Stimulated activated CD8-positive, alpha-beta memory T cell treated with anti-CD3 and anti-CD28 coated beads, Interleukin-12 subunit alpha, Interleukin-12 subunit beta, amount 100 ng/mL, for 24 hours (primary cell): ENCODE measurements around the gene EPB41L2.
"Not testable (repeated sequence)": the region's sequence is repeated elsewhere in the genome, so short reads cannot be mapped to it uniquely, and the experiment has no call there.

Source experiments
- DNase-seq: peaks from one replicate; pipeline ENCODE4 v3.0.0-alpha.2; 2020; ENCODE audit errors: extremely low read depth

EPB41L2 gene

DNA sequence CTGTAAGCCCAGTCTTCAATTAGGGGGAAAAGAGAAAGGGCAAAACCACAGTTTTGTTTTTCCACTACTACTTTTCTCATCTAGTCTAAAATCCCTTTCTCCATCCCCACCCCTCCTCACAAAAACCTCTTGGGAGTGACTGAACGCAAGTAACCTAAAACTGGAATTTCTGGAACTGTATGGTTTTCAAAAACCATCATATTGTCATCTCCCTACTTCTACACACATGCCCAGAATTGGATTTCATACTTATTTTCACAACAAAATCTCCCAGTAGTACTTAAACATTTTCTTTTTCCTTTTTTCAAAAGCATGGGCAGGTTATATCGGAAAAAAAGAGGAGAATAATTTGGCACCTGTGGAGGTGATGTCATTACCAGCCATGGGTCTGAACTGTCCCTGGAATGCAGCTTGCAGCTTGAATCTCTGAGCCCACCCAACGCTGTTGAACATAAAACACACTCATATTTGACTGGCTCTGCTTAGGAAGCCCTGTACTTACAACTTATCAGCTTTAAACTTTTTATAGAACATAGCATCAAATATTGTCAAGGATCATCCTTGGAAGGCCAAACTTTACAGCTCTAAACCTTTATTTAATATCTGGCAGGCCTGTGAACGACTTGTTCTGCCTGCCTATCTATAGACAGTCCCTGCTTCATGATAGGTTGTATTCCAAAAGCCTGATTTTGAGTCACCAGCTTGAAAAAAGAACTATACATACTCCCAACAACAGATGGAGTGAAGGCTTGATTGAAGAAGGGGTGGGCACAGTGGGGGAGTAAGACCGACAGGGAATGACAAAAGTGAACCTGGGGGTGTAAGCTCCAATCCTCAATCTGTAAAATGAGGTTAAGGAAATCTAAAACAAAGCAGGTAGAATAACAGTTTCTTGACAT, 59.3 kb downstream of the EPB41L2 start:
- DNase-seq: no peak

DNA sequence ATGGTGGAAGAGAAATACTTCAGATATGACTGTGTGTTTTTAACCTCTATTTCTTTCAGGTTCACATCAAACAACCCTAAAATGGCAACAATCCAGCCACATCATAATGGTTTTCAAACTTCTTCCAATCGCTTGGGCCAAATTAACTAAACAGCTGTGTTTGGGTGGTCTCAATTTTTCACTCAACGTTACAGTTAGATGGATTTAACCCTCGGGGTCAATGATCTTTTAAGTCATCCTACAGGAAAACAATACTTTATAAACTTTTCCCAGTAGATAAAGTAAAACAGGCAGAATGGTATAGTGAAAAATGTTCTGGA, 60.4 kb downstream of the EPB41L2 start:
- DNase-seq: no peak

DNA sequence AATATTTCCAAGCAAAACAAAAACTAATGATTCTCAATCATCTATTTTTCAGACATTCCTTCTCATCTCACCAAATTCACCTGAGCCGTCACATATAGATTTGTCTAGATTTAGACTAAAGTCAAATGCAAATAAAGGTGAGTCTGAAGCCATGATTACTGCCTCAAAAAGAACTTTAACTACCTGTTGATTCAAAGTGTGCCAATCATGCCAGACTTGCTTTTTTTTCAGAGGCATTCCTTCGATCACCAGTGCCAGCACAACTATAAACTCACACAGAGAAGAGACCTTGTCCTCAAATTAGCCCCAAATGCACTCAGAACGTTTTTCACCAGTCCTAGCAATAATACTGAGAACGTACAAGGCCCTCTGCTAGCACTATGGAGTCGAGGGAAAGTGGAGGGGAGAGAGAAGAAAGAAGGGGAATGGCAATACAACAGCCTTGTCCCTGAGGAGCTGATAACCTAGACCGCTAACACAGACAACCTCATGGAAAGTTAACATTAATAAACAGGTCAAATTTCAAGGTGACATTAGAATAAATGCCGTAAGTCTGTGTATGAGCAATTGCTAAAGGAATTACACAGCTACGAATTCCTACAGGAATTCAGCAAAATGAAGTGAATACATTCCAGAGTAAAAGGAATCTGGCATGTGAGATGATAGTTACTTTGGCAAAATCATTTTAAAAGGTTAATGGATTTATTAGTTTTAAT, 60.9 kb downstream of the EPB41L2 start:
- DNase-seq: no peak

DNA sequence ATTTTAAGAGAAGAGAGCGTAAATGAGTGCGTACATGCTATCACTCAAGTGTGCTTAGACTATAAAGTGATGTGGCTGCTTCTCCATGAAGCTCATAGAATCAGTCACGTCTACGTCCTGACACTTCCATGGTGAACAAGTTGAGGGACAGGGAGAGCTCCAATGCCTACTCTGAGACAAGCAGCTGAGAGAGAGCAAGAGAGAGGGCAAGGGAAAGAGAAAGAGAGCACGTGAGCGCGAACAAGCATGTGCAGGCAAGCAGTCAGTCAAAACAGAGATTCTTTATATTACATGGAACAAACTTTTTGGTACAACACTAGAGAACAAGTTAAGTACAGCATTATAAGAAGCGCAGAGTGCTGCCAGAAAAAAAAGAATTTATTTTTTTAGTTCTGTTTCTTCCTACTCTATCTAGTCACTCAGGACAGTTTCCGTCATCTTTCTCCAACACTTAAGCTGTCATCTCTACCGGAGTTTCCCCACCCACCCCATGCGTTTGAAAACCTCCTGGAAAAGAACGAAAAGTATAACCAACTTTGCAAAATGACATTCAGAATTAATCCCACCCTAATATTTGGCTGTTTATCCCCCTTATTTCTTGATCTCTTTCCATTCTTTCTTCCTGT, 61.8 kb downstream of the EPB41L2 start:
- DNase-seq: no peak

DNA sequence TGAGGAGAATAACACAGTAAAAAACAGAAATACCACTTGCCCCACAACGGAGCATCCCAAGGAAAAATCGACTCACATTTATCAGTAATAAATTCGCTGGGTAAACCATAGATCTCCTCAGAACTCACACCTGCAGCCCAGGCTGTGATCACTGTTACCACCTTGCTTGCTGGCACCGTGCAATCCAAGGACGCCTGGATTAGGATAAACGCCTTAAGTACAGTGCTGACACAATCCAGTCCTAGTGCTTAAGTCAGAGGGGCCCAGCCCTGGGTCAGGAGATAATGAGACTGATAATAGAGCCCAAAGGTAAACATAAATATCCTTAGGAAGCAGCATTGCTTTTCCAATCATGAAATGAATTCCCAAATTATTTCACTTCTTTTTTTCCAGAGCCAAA, 62.5 kb downstream of the EPB41L2 start:
- DNase-seq: no peak

DNA sequence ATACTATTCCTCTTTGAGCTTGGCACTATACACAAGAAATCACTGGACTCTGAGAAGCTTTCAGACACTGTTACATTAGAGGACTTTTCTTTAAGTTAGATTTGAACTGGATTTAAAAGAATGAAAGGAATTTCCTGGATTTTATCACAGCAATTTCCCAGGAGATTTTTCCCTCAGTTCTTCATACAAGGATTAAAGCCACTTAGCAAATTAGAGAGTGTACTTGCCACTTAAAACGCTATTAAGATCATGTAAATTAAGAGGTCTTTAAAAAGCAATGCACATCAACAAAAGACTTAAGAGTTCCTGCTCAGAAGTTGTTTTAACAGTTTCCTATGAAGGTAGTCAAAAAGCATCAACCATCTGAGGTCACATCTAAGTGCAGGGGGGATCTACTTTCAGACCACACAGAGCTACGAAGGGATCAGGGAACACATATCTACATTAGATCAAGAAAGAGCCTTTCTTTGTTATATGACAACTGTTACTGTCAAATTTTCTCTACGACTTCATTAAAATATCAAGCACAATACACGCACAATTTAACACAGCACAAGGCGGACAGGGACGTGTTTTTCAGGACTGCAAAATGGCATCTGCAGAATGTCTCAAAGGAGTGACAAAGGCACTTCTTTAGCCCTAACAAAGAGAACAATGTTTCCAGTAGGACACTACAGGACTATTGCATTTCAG, 65.8 kb downstream of the EPB41L2 start:
- no peak for DNase-seq

DNA sequence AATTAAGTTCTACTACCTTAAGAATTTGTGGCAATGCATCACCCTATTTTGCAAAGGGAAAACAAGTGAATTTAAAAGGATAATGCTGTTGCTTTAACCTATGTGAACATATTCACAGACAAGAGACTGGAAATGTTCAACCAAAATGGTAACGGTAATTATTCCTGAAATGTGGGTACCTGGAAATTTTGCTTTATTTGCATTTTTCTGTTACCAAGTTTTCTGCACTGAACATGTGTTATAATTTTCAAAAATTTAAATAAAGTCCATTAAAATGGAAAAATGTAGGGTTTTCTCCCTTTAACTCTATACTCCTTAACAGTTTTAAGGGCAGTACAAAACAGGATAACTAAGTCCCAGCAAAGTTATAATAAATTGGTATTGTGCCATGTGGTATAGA, 66.4 kb downstream of the EPB41L2 start:
- no peak for DNase-seq

DNA sequence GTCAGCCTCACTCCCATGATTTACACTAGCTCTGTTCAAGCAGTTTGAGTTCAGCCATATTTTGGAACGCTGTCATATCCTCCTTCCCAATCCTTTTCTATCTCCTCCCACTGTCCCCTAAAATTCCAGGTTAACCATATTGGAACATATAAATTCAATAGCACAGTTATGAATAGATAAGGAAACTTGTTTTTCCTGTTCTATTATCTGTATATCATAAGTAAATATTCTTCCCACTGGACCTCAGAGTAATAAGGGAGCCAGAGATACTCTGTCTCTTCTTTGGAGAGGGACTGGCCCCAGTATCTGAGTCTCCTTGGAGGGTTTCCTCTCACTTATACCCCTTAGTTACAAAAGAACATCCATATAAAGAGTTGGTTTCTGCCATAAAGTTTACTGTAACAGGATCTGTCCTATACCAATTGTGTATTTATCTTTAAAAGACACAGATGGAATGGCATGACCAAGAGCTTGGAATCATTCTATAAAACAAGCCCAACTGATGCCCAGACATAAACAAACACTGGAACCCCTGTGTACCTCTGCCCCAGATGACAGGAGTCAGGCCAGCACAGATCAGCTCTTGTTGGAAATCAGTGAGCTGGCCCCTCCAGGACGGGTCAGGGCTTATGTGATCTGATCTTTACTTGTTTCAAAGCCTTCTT, 67.1 kb downstream of the EPB41L2 start:
- no peak for DNase-seq

DNA sequence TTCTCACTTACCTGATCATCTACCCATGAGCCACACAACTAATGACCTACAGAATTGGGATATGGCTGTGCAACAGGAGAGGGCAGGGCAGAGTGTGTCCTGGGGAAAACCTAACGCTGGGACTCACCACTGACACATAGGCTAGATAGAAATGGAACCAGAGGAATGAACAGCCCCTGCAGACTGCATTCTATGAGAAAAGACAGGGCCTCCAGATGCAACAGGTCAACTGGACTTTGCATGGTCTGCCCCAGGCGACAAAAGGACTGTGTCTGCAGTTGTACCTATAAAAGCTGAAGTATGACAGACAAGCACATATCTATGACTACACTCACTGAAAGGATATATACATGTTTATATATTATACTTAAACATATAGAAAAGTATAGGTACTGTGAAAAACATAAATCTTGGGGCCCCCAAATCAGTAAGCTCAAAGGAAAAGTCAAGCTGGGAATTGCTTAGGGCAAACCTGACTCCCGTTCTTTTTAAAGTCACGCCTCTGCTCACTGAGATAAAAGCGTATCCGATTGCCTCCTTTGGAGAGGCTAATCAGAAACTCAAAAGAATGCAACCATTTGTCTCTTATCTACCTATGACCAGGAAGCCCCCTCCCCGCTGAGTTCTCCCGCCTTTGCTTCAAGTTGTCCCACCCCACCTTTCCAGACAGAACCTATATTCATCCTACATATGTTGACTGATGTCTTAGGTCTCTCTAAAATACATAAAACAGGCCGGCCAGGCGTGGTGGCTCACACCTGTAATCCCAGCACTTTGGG, 68.5 kb downstream of the EPB41L2 start:
- DNase-seq: no peak

DNA sequence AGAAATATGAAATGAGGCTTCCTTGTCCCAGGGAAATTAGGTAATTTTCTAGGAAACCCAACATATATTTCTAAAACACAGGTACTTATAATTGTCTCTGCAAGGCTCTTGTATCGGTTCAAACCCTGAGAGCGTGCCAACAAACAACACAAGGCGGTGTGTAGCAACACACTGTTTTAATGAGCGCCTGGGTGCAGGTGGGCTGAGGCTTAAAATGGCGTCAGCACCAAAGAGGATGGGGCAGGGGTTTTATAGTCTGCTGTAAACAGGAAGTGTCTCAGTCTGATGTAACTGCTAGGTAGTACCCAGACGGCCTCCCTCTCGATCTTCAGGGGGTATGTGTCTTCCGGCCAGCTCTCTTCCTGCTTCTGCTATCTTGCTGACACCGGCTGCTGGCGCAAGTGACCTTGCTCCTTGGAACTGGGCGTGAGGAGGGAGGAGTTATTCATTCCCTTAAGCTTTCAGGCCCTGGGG, 69.7 kb downstream of the EPB41L2 start:
- no peak for DNase-seq

DNA sequence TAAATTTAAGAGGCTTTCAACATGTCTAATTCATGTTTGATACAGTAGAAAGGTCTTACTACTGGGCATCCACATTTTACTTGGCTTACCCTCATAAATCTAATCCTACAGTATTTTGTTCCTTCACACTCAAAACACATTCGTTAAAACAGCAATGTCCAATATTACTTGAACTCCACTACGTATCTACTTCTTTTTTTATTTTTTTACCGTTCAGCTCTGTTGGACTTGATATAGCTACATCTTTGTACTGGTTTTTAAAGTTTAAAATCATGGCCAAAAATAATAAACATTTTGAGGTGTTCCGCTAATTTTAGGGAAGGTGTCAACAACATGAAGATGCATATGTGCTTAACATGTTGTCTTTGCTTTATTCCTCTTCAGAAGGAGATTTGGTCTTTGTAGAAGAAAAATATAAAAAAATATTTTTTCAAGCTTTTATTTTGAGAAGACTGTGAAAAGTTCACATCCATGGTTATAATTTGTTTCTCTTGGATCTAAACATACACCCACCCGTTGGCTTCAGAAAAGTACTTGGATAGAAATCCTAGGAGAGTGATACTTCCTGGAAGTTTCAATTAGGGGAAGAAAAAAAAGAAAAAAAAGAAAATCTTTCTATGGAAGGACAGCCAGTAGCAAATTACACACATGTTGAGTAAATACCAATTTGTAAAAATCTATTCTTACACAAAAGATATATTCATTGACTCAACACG, 71.5 kb downstream of the EPB41L2 start:
- DNase-seq: no peak

DNA sequence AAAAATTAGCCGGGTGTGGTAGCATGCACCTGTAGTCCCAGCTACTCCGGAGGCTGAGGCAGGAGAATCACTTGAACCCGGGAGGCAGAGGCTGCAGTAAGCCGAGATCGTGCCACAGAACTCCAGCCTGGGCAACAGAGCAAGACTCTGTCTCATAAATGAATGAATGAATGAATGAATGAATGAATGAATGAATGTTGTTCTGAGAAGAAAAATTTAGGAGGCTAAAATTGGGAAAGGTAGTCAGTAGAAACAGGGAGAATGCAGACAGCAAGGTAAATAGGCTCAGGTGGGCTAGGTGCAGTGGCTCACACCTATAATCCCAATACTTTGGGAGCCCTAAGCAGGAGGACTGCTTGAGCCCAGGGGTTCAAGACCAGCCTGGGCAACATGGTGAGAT, 75.5 kb downstream of the EPB41L2 start:
- DNase-seq: not testable (repeated sequence)

DNA sequence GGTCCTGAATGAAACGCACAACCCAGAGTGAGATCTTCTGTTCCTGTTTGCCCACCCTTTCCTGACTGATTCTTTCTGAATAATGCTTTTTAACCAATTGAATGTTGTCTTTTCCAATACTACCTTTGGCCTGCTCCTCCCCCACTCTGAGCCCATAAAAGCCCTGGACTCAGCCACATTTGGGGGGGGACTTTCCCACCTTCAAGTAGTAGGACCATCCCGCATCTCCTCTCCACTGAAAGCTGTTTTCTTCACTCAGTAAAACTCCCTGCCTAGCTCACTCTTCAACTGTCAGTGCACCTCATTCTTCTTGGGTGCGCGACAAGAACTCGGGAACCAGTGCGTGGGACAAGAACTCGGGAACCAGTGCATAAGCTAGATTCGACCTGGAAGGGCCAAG, 77.9 kb downstream of the EPB41L2 start:
- DNase-seq: no peak

DNA sequence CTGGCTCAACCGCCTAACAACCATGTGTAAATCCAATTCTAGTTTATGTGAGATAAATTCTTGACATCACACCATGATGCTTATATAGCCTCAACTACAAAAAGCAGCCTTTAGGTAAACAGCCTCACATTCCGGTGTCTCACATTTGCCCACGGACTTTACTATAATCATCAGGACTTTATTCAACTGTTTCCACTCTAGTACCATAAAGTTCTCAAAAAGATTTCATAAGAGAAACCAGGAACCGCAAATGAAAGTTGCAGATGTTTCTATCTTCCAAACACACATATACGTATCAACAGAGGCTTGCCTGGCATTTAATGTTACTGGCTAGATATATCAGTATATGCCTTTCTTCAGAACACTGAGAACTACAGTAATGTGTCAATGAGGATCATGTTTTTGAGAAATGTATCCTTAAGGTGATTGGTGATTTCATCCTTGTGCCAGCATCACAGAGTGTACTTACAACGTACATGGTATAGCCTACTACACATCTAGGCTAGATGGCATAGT, 80.0 kb downstream of the EPB41L2 start:
- DNase-seq: no peak

DNA sequence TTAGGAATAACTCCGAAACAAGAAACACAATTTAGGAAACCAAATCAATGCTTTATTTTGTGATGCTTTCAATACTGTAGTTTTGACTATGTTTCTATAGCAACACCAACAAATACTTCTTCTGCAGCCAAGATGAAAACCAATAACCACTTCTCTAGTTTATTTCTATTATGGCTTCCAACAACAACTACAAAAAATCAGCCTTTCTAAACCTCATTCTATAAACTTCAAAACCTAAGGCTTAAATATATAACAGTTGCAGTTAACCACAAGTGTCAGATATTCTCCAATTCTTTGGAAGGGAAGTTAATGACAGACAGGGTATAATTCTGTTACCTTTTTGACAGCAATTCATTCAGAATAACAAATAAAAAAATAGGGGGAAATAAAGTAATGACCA, 80.9 kb downstream of the EPB41L2 start:
- DNase-seq: no peak

DNA sequence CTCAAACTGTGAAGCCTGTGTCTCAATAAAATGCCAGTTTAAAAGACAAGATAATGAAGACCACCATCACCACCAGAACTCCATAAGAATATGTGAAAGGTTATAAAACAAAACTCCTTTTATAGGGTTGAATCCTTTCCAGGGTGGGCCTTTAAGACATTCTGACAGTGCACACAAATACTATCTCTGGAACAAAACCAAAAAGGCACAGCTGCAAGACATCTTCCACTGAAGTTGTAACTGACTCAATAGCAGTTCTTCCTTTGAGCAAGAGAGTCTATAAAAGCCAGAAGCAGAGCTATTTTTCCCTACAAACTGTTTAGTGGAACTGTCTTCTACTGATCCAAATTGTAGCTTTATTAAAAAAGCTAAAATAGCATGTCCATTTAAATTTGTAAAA, 81.6 kb downstream of the EPB41L2 start:
- DNase-seq: no peak

DNA sequence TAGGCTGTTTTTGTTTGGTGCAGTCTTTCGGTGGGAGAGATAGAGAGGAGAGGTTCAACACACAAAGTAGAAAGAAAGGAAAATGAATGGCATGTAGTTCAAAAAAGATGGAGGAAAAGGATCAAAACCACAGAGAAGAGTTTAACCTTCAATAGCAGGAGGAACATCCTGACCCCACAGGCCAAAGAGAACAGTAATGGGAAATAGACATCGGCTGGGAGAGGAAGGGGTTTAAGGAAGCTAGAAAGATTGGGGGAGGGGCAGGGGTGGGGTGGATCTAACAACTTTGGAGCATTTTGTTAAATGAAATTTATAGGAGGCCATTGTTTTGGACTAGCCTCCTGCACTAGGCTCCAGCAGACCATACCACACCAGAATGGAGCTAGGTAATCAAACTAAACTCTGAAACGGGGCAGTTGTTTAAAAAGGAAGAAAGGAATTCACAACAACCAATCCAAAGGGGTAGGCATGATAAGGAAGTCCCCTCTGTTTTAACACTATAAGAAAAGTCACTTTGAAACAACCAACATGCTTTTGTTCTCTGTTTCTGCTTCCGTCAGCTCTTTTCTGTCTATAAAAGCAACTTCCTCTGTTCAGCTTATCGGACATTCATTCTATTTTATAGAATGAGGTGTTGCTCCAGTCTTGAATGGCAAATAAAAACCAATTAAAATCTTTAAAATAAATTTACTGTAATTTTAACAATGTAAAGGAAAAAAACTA, 82.6 kb downstream of the EPB41L2 start:
- no peak for DNase-seq

DNA sequence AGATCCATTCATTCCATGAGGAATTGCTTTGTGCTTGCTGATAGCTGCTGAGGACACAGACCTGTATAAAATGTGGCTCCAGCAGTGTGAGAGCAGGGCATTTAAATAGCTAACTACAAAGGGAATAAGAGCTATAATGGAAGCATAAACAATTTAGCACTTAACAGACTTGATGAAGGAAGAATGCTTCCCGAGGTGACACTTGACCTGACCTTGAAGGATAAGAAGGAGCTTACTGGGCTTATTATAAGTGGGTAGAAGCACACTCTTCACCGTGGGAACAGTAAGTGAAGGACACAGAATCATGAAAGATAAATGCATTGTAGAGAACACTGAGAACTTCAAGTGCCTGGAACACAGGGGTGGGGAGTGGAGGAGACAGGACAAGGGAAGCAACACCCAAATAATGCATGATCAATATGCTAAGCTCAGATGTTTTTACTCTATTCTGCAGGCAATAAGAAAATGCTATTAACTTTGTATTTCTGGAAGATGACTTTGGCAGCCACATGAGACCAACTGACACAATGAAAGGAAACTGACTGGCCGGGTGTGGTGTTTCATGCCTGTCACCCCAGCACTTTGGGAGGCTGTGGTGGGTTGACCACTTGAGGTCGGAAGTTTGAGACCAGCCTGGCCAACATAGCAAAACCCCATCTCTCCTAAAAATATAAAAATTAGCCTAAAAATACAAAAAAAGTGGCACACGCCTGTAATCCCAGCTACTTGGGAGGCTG, 84.2 kb downstream of the EPB41L2 start:
- DNase-seq: no peak

DNA sequence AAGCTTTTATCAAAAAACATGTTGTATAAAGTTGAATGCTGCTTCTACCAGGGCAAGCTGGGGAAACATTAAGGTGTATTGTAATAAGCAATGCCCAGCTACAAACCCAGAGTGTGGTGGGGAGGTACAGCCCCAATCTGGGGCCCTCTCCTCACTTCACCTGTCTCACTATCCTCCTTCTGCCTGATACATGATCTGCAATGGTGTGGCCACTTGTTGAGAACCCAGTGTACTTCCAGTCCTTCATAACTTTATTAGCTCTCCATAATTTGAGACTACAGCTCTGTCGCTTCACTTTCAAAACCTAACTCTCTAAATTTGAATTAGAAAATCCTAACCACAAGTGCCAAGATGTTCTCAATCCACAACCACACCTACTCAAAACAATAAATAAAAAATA, 84.9 kb downstream of the EPB41L2 start:
- no peak for DNase-seq
